ENCODE data around the gene ERP44. TPM values are rescaled to one million over a fixed set of nuclear protein-coding genes. Genes with fewer than 3 reads are reported as not detected.

Gene ERP44
- total and polyA plus RNA-seq, 2 donors (not counting 3 experiments of a cell fraction or from before 2014, with no cell fraction given) = 9.9 to 21.4 TPM

- Histone ChIP-seq H3K9me3 (replicated peaks; ENCODE audit: control insufficient read depth, insufficient read depth, low read length) (no peaks in the 10 kb centered on the region), H3K36me3 (ENCODE audit: control insufficient read depth in 2 of 2, extremely low read depth in 1 of 2, insufficient read depth in 2 of 2, low read length in 2 of 2) (no peaks in the 10 kb centered on the region), H4K20me1 (replicated peaks; ENCODE audit: control insufficient read depth, extremely low read depth, insufficient read depth, low read length) (no peaks in the 10 kb centered on the region), H3K4me2 (ENCODE audit: insufficient read depth, low read length) (no peak overlapping the region), H3K9ac (replicated peaks; ENCODE audit: extremely low read depth, insufficient read depth, low read length) (no peak overlapping the region), H3K4me1 (ENCODE audit: control insufficient read depth, extremely low read depth, insufficient read depth, low read length) (no peaks in the 10 kb centered on the region), H3K27ac (ENCODE audit: insufficient read depth, low read depth, low read length) (no peak overlapping the region), H2AFZ (ENCODE audit: low read depth, low read length) (no peak overlapping the region), H3K79me2 (ENCODE audit: control insufficient read depth, insufficient read depth, low read length) (no peaks in the 10 kb centered on the region), H3K9me1 (replicated peaks; ENCODE audit: control insufficient read depth, extremely low read depth, insufficient read depth, low read length) (no peaks in the 10 kb centered on the region), H3K4me3 (replicated peaks in 1 of 3; ENCODE audit: insufficient read depth in 1 of 3, low read depth in 1 of 3, low read length in 3 of 3) (no peak overlapping the region), H3K27me3 (ENCODE audit: control insufficient read depth in 2 of 2, insufficient read depth in 2 of 2, low read length in 2 of 2) (no peaks in the 10 kb centered on the region)
- no TSS peak for BruUV-seq (replicated peaks)
- intact Hi-C loops (cut with micrococcal nuclease) (no loop called here), dilution Hi-C loops (cut with MboI; ENCODE audit: extremely low pct_ligation_motif_present, low sequenced_read_pairs) (no loop called here)
- no peak for TF ChIP-seq FOS (IDR thresholded peaks at IDR 0.05; ENCODE audit: borderline replicate concordance, insufficient read depth, low read length)
- no peak for TF ChIP-seq EZH2 (IDR thresholded peaks at IDR 0.05; ENCODE audit: borderline replicate concordance, low read depth, low read length, severe bottlenecking)
- TF ChIP-seq POLR2AphosphoS5 (IDR thresholded peaks at IDR 0.05; ENCODE audit: insufficient read depth, low read depth, low read length) = no peak
- TF ChIP-seq GATA2 (IDR thresholded peaks at IDR 0.05; ENCODE audit: insufficient read depth, insufficient read length, low read depth, low read length) = no peak
- no peak for TF ChIP-seq MAX (IDR thresholded peaks at IDR 0.05; ENCODE audit: insufficient read depth, insufficient read length)
- no peak for TF ChIP-seq JUN (IDR thresholded peaks at IDR 0.05; ENCODE audit: borderline replicate concordance, insufficient read depth, insufficient read length, low read depth)
- TF ChIP-seq POLR2A (IDR thresholded peaks at IDR 0.05; ENCODE audit: low read depth, low read length) = no peak
- TF ChIP-seq, protein P1, sequence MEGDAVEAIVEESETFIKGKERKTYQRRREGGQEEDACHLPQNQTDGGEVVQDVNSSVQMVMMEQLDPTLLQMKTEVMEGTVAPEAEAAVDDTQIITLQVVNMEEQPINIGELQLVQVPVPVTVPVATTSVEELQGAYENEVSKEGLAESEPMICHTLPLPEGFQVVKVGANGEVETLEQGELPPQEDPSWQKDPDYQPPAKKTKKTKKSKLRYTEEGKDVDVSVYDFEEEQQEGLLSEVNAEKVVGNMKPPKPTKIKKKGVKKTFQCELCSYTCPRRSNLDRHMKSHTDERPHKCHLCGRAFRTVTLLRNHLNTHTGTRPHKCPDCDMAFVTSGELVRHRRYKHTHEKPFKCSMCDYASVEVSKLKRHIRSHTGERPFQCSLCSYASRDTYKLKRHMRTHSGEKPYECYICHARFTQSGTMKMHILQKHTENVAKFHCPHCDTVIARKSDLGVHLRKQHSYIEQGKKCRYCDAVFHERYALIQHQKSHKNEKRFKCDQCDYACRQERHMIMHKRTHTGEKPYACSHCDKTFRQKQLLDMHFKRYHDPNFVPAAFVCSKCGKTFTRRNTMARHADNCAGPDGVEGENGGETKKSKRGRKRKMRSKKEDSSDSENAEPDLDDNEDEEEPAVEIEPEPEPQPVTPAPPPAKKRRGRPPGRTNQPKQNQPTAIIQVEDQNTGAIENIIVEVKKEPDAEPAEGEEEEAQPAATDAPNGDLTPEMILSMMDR (IDR thresholded peaks at IDR 0.05; ENCODE audit: extremely low read depth in 1 of 2, insufficient read depth in 1 of 2, low read depth in 1 of 2, low read length in 2 of 2) = no peak
- no peak for TF ChIP-seq MYC (IDR thresholded peaks at IDR 0.05; ENCODE audit: low read depth, low read length)
- POLR2A ChIA-PET = no interaction called here
- FAIRE-seq (no peak), DNase-seq (ENCODE audit: low read depth, low spot score) (no peak)
- CTCF ChIA-PET = no interaction called here
These were observed 144.0 kb downstream of the ERP44 start for GRCh38 chr9:99954819-99955218.

Data from endothelial cell of umbilical vein (primary cell).